Stimulated activated CD8-positive, alpha-beta memory T cell treated with anti-CD3 and anti-CD28 coated beads, Interleukin-2, amount 100 ng/mL, for 48 hours (primary cell): ENCODE results near the gene ANTXR1.

Experiments used
- DNase-seq, 2 donors: peaks; one replicate each; pipeline ENCODE4 v3.0.0-alpha.2; 2020; ENCODE audit warnings: low read depth in 2 of 2

The ANTXR1 gene

DNA sequence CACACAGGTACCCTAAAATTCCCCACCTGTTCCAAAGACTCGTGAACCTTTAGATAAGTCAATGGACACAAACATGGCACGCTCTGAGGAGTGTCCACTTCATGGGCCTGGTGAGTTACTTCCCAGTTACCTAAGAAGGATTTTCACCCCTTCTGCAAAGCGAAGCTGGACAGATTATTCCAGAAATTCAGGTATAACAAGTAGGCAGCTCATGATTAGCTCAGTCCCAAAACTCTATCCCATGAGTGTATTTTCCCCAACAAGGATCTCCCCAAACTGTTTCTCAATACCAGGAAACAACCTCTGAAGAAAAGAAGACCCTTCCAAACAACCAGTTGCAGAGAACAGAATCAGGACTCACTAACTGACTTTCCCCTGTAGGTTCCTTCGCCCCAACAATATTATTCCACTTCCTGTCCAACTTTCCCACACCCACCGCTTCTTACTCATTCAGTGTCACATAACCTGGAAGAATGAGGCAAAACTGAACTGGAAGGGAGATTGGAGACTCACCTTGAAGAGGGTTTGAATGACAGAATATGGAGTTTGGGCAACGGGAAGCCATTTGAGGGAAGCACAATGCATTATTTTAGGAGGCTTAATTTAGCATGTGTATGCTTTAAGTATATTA is 120.1 kb downstream of the ANTXR1 start:
- DNase-seq, result no peak

DNA sequence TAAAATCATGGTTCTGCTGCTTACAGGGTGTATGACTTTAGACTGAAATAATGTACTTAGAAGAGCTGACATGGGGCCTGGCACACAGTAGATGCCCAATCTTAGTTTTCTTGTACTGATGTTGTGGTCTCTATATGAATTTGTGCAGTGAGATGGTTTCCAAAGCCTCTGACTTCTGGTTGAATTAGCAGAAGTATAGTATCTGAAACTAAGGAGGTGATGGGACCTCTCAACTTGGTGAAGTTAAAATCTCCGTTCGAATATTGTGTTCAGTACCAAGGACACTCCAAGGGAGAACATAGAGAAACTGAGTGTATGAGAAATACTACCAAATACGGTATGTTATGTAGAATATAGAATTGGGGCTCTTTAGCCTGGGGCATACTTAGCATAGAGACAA is 120.9 kb downstream of the ANTXR1 start:
- no peak for DNase-seq

DNA sequence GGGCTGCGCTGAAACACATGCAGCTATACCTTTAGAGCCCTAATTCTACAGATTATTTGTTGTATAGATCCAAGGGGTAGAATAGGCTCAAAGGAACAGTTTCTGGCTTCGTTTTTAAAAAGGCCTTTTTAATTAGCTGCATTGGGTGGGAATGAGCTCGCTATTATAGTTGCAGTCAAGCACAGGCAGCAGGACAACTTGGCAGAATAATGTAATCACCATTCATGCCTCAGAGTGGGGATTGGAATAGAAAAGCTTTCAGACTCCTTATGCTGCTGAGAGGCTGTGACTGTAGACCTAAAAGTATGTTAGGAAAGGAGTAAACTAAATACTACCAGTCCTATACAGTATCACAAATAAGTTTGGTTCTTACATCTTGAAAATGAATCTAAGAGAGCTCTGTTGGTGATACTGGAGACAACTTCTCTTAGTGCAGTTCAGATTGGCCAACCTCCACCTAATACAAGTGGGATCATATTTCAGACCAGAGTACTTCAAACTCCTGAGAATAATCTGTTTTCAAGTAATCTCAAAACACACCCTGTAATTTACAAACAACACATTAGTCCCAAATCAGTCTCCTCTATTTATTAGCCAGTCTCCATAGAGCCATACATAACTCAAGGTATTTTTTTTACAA is 121.4 kb downstream of the ANTXR1 start:
- no peak for DNase-seq

DNA sequence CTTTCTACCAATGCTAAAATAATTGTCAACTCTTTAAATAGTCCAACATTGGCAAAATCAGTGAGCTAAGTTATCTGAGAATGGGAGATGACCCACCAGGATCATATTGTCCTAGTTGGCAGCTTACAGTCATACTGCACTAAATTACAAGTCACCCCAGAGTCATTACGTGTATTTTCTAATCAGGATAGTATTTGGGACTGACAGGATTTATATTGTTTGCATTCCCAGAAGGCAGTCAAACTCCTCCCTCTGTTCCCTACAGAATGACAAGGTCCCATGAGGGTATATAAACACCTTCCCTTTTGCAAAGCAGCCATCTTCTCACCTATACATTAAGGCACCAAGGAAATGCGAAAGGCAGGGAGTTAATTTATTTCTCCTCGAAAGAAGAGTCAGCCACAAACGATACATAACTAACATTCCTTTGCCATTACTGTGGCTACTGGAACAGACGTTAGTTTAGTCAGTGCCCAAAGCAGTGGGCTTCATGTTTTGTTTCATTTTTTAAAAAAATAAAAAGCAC is 125.3 kb downstream of the ANTXR1 start:
- no peak for DNase-seq

DNA sequence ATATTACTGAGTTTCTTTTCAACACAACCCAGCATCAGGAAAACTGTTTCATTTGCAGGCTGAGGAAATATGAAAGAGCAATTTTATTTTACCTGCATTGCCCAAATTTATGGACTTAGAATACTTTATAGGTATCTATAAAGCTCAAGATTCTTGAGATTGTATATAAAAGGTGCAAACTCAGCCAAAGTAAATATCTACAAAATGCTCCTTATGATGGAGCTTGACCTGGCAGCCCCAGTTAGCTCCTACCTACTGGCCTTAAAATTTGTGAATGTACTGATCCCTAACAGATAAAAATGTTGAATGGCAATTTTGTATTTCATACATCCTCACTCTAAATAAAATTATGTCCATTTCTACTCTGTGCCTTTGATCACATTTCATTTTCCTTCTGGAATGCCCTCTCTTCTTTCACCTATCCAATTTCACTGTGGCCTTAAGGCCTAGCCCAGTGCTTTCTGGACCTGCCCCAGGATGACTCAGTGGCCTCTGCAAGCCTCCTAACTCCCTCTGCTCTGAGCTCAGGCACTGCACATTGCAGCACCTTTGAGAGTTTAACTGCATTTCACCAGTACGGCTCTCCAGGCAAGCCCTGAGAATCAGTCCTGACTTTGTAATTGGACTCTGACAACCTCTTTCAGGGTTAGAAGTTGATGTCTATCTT is 125.9 kb downstream of the ANTXR1 start:
- DNase-seq, result no peak

DNA sequence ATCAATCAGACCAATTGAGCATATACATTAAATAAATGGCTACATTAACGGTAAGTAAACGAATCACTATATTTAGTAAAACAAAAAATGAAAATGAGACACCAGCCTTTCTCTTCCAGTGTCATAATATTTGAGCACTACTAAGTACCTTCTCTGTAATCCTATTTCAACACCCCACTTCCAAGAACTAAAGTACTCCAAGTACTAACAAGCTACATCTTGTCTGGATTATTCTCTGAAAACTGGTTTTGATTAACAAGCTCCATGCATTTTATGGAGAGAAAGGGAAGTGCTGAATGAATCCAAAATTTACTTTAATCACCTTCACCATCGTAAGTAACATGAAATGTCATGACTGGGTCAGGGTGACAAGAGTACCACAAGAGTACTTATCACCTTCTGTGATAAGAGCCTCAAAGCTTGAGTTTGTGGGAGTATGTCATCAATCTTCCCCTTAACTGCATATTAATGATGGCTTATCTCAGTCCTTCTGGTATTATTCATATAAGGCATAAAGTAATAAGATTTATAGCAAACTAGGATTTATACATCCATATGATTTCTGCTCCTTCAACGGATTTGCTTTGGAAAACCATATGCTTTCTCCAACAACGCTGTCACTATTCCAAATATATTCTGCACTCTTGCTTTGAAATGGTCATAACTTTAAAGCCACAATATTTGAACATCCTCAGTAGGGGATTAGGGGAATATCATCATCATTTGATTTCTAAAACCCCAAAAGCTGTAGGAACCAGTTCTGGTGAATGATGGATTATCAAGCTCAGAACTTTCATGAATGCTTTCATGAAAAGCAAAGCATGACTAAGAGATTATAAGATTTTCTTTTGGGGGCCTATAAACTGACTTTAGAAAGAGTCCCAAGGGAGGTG is 127.0 kb downstream of the ANTXR1 start:
- DNase-seq, result no peak

DNA sequence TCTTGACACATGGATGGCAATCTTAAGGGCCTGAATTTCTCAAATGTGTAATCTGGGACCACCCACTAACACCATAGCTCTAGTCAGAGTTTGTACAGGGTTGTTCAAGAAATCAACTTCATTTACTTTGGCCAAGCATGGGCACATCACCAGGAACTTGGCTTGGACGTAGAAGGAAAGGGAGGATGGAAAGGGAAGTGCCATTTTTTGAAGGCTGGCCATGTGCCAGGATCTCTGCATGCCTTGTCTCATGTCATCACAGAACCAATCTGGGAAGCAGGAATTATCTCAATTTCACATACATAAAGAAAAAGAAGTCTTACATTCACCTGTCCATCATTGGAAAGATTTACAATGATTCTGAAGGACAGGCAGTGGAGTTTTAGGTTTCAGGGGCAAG is 128.1 kb downstream of the ANTXR1 start:
- DNase-seq, result no peak

DNA sequence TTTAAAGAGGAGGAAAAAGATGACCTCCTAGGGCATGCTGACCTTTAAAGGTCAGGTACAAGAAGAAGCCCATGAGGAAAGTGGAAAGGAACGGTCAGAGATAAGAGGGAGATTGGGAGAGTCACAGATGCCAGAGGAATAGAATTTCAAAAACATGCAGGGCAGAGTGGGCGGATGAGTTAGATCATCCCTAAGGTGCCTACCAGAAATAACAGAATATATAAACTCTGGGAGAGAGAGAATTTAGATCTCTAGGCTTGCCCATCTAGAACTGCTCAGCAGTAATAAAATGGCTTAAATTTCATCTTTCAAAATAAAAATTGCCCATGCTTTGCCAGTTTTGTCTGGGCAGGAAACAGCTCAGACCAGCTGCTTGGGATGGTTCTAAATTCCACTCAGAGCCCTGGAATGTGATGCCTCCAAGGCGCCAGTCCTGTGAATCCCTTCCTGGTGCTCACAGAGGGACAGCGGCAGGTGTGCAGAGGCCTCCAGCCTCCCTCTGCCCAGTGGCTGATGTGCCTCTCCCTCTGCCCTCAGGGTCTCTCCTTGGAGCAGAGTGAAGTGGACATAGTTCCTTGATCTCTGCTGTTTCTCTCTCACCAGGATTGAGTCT is 130.9 kb downstream of the ANTXR1 start:
- DNase-seq, result no peak

DNA sequence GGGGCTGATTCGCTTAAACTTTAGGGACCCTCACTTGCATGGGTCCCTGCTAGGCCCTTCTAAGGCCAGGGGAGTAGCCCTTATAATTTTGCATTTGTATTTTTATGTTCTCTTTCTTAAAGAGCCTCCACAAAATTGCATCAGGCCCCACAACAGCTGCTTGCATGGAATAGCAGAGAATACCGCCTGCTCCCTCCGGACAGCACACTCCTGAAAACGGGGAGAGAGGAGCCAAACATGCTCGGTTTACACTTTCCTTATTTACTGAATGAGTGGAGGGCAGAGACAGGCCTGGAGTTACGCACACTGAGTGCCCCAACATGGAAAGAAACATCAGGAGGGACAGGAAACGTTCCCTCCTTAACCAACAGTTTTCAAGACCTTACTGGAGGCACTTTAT is 132.2 kb downstream of the ANTXR1 start:
- no peak for DNase-seq

DNA sequence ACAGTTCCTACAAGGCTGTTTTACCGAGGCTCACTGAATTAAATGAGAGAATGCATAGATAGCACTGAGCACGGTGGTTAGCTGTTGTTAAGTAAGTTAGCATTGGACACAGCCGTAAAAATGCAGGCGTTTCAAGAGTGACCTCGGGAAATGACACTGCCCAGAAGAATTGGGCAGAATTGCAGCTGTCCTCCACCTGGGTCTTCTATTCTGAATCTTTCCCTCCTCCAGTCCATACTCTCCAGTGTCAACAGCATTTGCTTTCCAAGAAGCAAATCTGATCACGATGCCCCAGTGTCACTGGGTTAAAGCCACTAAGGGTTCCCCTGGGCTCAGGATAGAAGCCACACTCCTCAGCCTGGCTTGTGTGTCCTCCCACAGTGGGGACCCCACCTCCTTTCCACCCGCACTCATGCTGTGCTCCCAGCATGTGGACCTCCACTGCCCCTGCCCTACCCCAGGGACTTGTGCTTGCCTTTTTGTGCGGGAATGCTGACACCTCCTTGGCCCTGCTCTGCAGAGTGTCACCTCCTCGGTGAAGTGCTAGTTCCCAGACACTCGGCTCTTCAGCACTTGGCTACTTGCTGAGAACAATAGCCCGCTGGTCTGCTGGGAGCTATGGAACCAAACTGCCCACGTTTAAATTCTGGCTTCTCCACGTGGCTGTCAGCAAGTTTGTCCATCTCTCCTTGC is 135.0 kb downstream of the ANTXR1 start:
- DNase-seq, result no peak

DNA sequence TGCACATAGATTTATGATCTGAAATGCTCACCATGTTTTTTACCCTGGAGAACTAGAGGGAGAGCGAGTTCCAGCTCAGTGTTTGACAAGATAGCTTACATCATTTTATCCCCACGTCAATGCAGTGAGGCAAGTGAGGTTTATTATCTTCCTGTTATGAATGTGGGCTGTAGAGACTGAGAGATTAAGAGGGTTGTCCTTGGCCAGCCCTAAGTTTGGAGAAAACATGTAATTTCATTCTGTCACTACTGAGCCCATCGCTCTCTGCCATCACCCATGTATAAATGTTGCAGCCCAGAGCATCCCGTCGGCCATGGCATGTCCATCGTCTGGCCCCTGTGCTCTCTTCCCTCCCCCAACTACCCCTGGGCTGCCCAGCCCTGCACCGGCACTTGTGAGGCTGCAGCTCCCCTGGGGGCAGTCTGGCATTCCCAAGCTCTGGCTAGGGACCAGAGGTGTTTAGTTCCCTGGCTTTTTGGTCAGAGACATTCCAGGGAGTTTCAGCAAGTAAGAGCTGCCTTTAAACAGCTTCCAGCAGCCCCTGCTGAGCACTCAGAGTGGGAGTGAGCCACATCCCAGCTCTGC is 136.7 kb downstream of the ANTXR1 start:
- DNase-seq, result no peak

DNA sequence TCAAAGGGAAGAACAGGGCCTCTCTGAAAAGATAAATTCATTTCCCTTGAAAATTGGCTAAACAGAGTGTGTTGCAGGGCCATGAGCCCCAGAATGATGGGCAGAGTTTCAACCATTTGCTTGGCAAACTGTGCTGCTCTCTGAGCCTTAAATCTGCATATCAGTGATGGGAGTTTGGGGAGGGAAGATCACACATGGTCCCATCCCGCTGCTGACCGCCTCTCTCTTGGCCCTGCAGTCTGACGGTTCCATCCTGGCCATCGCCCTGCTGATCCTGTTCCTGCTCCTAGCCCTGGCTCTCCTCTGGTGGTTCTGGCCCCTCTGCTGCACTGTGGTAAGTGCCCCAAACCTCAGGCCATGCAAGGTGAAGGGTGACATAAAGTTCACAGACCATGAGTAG is 139.0 kb downstream of the ANTXR1 start:
- DNase-seq, result no peak

DNA sequence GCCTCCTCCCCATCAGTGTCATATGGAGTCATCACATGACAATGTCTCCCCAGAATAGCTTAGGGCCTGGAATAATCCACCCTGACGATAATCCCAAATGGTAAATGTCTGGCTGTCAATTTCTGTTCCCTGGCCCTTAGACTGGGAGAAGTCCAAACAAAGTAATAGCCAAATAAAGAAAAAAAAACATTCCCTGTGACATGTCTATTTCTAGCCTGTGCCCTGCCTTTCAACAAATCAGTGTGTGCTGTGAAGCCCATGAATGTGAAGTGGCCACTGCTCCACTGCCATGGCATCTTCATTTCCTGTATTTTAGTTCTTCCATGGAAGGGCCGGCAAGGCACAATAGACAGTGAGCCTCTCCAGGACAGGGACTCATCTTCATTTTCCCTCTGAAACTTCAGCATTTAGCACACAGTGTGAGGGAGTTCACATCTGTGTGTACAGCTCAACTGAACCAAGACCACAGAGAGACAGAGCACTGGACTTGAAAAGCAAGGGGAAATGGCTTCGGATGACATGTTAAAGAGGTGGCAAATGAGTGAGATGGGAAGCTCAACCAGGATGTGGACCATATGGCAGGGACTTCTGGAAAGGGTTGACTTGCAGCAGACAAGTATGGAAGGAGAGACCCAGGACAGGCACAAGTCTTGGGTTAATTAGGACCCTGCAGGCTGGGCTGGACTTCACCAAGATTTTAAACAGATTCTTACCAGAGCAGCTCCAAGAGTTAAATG is 140.0 kb downstream of the ANTXR1 start:
- no peak for DNase-seq

DNA sequence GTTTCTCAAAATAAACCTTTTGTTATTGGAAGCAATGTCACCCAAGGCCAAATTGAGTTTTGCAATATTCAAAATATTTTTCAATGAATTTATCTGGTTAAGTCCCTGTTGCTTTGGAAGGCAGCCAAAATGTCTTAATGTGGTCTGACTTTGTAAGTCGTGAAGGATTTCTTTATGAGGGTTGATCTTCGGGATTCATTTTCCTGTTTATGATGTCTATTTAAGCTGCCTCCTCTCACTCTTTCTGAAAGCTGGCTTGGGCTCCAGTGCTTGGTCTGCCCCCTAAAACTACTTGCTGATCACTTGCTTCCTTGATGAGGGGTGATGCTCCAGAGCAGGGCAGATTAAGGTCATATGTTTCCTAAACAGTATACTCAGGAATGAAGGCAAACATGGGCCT is 141.1 kb downstream of the ANTXR1 start:
- DNase-seq, result no peak

DNA sequence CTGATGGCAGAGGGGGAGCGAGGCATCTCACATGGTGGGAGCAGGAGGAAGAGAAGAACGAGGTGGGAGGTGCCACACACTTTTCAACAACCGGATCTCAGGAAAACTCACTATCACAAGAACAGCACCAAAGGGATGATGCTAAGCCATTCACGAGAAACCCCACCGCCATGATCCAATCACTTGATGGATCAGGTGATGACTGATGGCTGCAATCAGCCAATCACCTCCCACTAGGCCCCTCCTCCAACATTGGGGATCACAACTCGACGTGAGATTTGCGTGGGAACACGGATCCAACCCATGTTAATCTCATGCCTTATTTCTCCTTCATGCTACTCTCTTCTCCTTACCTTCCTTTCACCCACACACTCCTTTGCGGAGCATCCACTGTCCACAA is 143.6 kb downstream of the ANTXR1 start:
- no peak for DNase-seq

DNA sequence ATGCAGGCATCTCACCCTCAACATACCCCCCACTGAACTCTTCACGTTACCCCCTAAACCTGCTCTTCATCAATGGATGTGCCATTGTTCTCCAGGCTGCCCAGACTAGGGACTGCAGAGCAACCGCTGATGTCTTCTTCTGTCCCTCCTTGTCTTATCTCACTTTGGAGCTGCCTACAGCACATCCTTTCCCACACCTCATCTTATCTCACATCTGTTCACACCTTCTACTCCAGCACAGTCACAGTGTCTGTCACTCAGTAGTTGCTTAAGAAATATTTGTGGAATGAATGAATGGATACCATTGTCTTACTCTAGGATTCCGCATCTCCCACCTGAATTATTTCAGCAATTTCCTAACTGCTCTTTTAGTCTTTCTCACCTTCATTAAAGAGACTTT is 144.5 kb downstream of the ANTXR1 start:
- no peak for DNase-seq

DNA sequence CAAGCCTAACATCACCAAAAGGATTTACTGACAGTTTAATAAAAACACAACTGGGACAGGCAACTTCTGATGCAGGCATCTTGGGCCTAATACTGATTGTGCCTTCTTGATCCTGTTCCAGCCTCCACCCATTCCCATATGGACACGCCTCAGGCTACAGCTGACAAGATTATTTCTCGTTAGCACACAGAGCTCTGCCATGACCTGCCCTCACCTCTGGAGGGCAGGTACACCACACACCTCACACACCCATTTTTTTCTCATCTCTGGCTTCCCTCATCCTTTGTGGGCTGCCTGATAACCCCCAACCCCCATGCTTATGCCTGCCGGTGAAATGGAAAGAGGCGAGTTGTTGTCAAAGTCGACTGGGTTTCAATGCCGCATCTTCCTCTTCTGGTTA is 147.0 kb downstream of the ANTXR1 start:
- DNase-seq, result no peak

DNA sequence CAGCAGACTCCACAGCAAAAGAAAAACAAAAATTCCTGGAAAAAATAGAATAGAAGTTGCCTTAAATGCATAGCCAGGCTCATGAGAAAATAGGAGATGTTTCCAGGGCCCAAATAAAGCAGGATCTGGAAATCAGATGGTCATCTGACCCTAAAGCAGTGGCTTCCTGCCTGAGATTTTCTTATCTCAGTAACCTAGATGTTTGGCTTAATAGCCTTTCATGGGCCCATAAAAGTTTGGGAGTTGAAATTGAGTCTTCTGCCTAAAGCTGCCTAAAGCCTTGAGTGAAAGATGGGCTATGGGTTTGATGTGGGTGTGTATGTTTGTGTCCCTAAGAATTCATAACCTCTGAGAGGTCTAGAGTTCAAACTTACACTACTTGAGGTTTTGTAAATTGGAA is 149.1 kb downstream of the ANTXR1 start:
- no peak for DNase-seq

DNA sequence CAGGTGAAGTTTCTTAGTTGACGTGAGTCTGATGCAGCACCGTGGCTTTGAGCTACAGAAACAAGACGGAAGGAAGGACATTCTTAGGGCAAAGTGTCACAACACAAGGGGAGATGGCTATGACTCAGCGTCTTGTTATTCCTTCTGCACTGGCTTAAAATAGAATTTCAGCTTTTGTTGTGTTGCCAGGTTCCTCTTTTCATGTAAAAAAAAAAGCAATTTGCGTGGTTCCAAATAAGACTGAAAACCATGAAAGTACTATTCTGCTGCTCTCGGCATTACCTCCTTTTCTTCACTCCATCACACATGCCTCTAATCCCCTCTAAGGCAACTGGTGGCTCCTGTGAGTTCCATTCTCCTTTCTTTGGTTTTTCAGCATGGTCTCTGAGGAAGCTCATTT is 150.1 kb downstream of the ANTXR1 start:
- DNase-seq, result no peak

DNA sequence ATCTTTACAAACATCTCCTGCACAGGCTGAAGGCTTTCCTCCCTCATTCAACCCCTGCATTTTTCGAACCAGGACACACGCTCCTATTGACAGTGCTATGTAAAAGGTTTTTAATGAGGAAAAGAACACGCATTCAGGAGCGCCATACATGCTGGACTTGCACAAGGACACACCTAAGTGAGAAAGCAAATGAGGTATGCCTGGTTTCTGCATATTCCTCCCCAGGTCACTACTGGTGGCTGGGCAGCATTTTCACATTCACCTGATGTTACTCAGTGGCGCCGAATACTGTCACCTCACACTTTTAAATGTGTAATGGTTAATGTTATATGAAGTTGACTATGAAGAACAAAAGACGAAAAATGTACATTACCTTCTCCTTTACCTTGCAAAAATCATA is 150.6 kb downstream of the ANTXR1 start:
- DNase-seq, result no peak
